HL-60 (cell line): ENCODE results near the gene OPHN1.

Experiments
- CTCF ChIP-seq: IDR thresholded peaks from one replicate; pipeline ENCODE4 v1.5.1; 2011; ENCODE audit warnings: low read length, control low read depth, inconsistent platforms; ENCODE audit not compliant: insufficient read depth
- POLR2AphosphoS5 ChIP-seq: IDR thresholded peaks from 2 replicates; pipeline ENCODE4 v1.6.1; 2012; ENCODE audit warnings: low read depth

- TF ChIP-seq CTCF: no peak
- TF ChIP-seq POLR2AphosphoS5: no peak
Observed at GRCh38 chrX:68133181-68133580, 300.1 kb downstream of the OPHN1 start.
